Bone marrow (tissue), 2 donors: ENCODE measurements around the gene SPATA31A6.
"Not testable (repeated sequence)": the region's sequence is repeated elsewhere in the genome, so short reads cannot be mapped to it uniquely, and the experiment has no call there.

Source experiments
- DNase-seq, 2 donors: peaks; one replicate each; lab custom pipeline; 2025; lab: John Stamatoyannopoulos, UW

Gene SPATA31A6

DNA sequence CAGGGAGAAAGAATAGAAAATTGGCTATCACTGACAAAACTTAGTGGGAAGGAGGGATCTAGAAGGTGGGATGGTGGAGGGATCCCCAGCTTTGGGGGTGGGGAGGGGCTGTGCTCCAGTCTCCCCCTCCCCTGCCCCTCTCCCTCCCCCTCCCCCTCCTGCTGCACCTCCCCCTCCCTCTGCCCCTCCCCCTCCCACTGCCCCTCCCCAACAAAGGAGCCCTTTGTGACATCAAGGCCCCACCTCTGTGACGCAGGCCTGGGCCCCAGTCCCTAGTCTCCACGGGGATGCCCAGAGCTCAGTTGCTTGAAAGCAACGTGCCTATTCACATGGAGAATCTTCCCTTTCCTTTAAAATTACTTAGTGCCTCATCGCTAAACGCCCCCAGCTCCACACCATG lies at the start of gene SPATA31A6:
Gene SPATA31A6, plus strand, starts transcription at position 301 of the 400 bp plus-strand sequence. Its CDS starts 29 bp downstream, at position 330.
- not testable (repeated sequence) for DNase-seq

DNA sequence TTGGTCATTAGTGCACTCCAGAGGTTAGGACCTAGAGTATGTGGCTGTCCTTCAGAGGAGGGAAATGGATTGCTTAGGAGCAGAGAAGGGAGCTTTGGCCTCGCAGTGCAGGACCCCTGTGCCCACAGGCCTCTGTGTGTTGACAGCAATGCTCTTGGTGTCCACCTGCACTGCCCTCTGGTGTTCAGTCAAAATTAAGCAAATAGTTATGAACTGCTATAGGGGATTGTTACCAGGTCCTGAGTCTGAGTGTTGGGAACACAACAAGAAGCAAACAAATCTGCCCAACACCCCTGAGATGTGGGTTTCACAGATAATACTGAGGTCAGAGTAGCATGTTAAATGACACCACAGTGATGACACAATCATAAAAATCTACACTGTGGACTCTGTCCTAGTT lies 23.2 kb upstream of the SPATA31A6 start:
- not testable (repeated sequence) for DNase-seq

GRCh38 chr9:42219861-42220260 lies 36.4 kb downstream of the SPATA31A6 start:
- DNase-seq, result not testable (repeated sequence)

DNA sequence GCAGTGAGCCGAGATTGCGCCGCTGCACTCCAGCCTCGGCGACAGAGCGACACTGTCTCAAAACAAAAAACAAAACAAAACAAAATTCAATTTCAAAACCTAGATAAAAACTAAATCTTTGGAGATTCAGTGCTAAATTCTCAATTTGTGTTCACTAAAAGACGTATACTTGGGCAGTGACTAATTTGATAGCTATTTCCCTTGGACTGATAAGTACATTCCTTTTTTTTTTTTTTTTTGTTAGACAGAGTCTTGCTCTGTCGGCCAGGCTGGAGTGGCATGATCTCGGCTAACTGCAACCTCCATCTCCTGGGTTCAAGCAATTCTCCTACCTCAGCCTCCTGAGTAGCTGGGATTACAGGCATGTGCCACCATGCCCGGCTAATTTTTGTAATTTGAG lies 39.8 kb downstream of the SPATA31A6 start:
- DNase-seq, result not testable (repeated sequence)

- DNase-seq, result not testable (repeated sequence)
Observed at GRCh38 chr9:42233031-42233430, 49.6 kb downstream of the SPATA31A6 start.

DNA sequence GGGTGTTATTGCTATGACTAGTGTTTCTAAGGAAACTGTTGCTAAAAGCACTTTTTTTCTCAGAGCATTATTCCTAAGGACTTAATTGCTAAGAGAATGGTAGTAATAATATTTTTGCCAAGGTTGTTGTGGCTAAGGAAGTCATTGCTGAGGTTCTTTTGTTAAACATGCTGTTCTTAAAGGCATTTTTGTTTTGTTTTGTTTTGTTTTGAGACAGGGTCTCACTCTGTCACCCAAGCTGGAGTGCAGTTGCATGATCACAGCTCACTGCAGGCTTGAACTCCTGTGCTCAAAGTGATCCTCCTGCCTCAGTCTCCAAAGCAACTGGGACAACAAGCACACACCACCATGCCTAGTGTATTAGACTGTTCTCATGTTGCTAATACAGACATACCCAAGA lies 51.2 kb downstream of the SPATA31A6 start:
- DNase-seq, result not testable (repeated sequence)

GRCh38 chr9:42235352-42235991 lies 52.0 kb downstream of the SPATA31A6 start:
- not testable (repeated sequence) for DNase-seq

- not testable (repeated sequence) for DNase-seq
Observed at GRCh38 chr9:42236097-42236496, 52.6 kb downstream of the SPATA31A6 start.

GRCh38 chr9:42237381-42237780 lies 53.9 kb downstream of the SPATA31A6 start:
- DNase-seq, result not testable (repeated sequence)

DNA sequence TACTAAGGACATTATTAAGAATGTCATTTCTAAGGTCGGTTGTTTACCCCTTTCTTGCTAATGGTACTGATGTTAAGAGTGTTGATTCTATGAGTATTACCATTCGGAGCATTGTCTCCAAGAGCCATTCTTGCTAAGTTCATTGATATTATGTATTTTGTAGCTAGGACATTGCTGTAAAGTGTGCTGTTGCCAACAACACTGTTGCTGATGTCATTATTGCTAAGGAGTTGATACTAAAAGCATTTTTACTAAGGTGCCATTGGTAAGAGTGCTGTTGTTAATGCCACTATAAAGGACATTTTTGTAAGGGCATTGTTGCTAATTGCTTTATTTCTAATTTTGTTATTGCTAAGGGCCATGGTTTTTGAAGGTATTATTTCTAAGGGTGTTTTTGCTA lies 55.4 kb downstream of the SPATA31A6 start:
- DNase-seq, result not testable (repeated sequence)
